ENCODE results near the gene PRICKLE2. TPM values are rescaled to one million over a fixed set of nuclear protein-coding genes. Genes with fewer than 3 reads are reported as not detected.

Gene PRICKLE2
- total and polyA plus RNA-seq, 5 experiments from 2014 or later: not detected

- Mint-ChIP-seq H3K27ac (no peak overlapping the region), H3K9me3 (peaks cover 0 to 16% (median 2%) of the 10 kb centered on the region in 9 donors), H3K36me3 (peaks cover 0 to 4% (median 0%) of the 10 kb centered on the region in 3 donors), H3K4me1 (no peaks in the 10 kb centered on the region), H3K27me3 (peaks cover 2 to 21% (median 8%) of the 10 kb centered on the region in 5 donors), H3K4me3 (no peak overlapping the region)
- ATAC-seq (no peak), DNase-seq (no peak)
- POLR2A ChIA-PET: no interaction called here
Measured at GRCh38 chr3:64188810-64189560, 36.3 kb downstream of the PRICKLE2 start.

GRCh38 chr3:64187065-64187959 lies 38.0 kb downstream of the PRICKLE2 start:
- no peak for DNase-seq
- H3K9me3 Mint-ChIP-seq: peaks cover 0 to 5% (median 0%) of the 10 kb centered on the region in 9 donors
- no peaks in the 10 kb centered on the region for H3K4me1 Mint-ChIP-seq
- no peak for ATAC-seq
- no peaks in the 10 kb centered on the region for H3K36me3 Mint-ChIP-seq
- no peak overlapping the region for H3K27ac Mint-ChIP-seq
- H3K27me3 Mint-ChIP-seq: peaks cover 3 to 21% (median 6%) of the 10 kb centered on the region in 5 donors
- POLR2A ChIA-PET: no interaction called here
- no peak overlapping the region for H3K4me3 Mint-ChIP-seq

GRCh38 chr3:64186667-64187064 lies 38.6 kb downstream of the PRICKLE2 start:
- no peak overlapping the region for H3K4me3 Mint-ChIP-seq
- no peak for ATAC-seq
- POLR2A ChIA-PET: no interaction called here

GRCh38 chr3:64185436-64185835 lies 39.8 kb downstream of the PRICKLE2 start:
- no peak overlapping the region for H3K4me3 Mint-ChIP-seq
- H3K4me1 Mint-ChIP-seq: no peaks in the 10 kb centered on the region
- peaks cover 1 to 11% (median 9%) of the 10 kb centered on the region in 5 donors for H3K27me3 Mint-ChIP-seq
- DNase-seq (no peak), ATAC-seq (no peak)
- H3K9me3 Mint-ChIP-seq: no peaks in the 10 kb centered on the region
- POLR2A ChIA-PET: no interaction called here
- no peaks in the 10 kb centered on the region for H3K36me3 Mint-ChIP-seq
- no peak overlapping the region for H3K27ac Mint-ChIP-seq

More at GRCh38 chr3:64186667-64187064, 38.6 kb downstream of the PRICKLE2 start:
- peaks cover 3 to 20% (median 6%) of the 10 kb centered on the region in 5 donors for H3K27me3 Mint-ChIP-seq
- H3K9me3 Mint-ChIP-seq: peaks cover 0 to 5% (median 0%) of the 10 kb centered on the region in 9 donors
- H3K36me3 Mint-ChIP-seq: no peaks in the 10 kb centered on the region
- H3K4me1 Mint-ChIP-seq: no peaks in the 10 kb centered on the region
- no peak for DNase-seq
- no peak overlapping the region for H3K27ac Mint-ChIP-seq

- peaks cover 1 to 11% (median 10%) of the 10 kb centered on the region in 5 donors for H3K27me3 Mint-ChIP-seq
- H3K4me3 Mint-ChIP-seq: no peak overlapping the region
- no peaks in the 10 kb centered on the region for H3K36me3 Mint-ChIP-seq
- POLR2A ChIA-PET: no interaction called here
- DNase-seq: no peak
- no peak for ATAC-seq
- peaks cover 0 to 2% (median 0%) of the 10 kb centered on the region in 9 donors for H3K9me3 Mint-ChIP-seq
- no peaks in the 10 kb centered on the region for H3K4me1 Mint-ChIP-seq
- no peak overlapping the region for H3K27ac Mint-ChIP-seq
Measured at GRCh38 chr3:64184621-64185020, 40.6 kb downstream of the PRICKLE2 start.

- peaks cover 0 to 3% (median 0%) of the 10 kb centered on the region in 9 donors for H3K9me3 Mint-ChIP-seq
- H3K27me3 Mint-ChIP-seq: peaks cover 0 to 11% (median 3%) of the 10 kb centered on the region in 5 donors
- no peak overlapping the region for H3K4me3 Mint-ChIP-seq
- no peaks in the 10 kb centered on the region for H3K36me3 Mint-ChIP-seq
- POLR2A ChIA-PET: no interaction called here
- DNase-seq: no peak
- no peaks in the 10 kb centered on the region for H3K4me1 Mint-ChIP-seq
- no peak overlapping the region for H3K27ac Mint-ChIP-seq
- no peak for ATAC-seq
Measured at GRCh38 chr3:64179860-64180259, 45.4 kb downstream of the PRICKLE2 start.

- no peak overlapping the region for H3K4me3 Mint-ChIP-seq
- POLR2A ChIA-PET: no interaction called here
- no peak overlapping the region for H3K27ac Mint-ChIP-seq
- peaks cover 0 to 11% (median 3%) of the 10 kb centered on the region in 5 donors for H3K27me3 Mint-ChIP-seq
- no peak for DNase-seq
- peaks cover 0 to 3% (median 0%) of the 10 kb centered on the region in 9 donors for H3K9me3 Mint-ChIP-seq
- H3K36me3 Mint-ChIP-seq: no peaks in the 10 kb centered on the region
- ATAC-seq: no peak
- H3K4me1 Mint-ChIP-seq: no peaks in the 10 kb centered on the region
Measured at GRCh38 chr3:64179249-64179648, 46.0 kb downstream of the PRICKLE2 start.

GRCh38 chr3:64178419-64178818 lies 46.8 kb downstream of the PRICKLE2 start:
- Mint-ChIP-seq H3K36me3 (no peaks in the 10 kb centered on the region), H3K4me3 (no peak overlapping the region), H3K27me3 (peaks cover 0 to 14% (median 4%) of the 10 kb centered on the region in 5 donors), H3K4me1 (no peaks in the 10 kb centered on the region), H3K27ac (no peak overlapping the region), H3K9me3 (peaks cover 0 to 3% (median 0%) of the 10 kb centered on the region in 9 donors)
- POLR2A ChIA-PET: no interaction called here
- DNase-seq (no peak), ATAC-seq (no peak)

- Mint-ChIP-seq H3K36me3 (no peaks in the 10 kb centered on the region), H3K27ac (no peak overlapping the region), H3K9me3 (peaks cover 0 to 3% (median 0%) of the 10 kb centered on the region in 9 donors), H3K4me3 (no peak overlapping the region), H3K4me1 (no peaks in the 10 kb centered on the region), H3K27me3 (peaks cover 1 to 13% (median 2%) of the 10 kb centered on the region in 5 donors)
- POLR2A ChIA-PET: no interaction called here
- DNase-seq: no peak
- ATAC-seq: no peak
Measured at GRCh38 chr3:64176461-64176996, 48.7 kb downstream of the PRICKLE2 start.

GRCh38 chr3:64174328-64174727 lies 50.9 kb downstream of the PRICKLE2 start:
- no peak for DNase-seq
- peaks cover 1 to 9% (median 6%) of the 10 kb centered on the region in 5 donors for H3K27me3 Mint-ChIP-seq

GRCh38 chr3:64173563-64173962 lies 51.7 kb downstream of the PRICKLE2 start:
- H3K4me1 Mint-ChIP-seq: no peaks in the 10 kb centered on the region
- H3K4me3 Mint-ChIP-seq: no peak overlapping the region
- H3K36me3 Mint-ChIP-seq: no peaks in the 10 kb centered on the region
- peaks cover 0 to 13% (median 0%) of the 10 kb centered on the region in 9 donors for H3K9me3 Mint-ChIP-seq
- H3K27me3 Mint-ChIP-seq: peaks cover 1 to 9% (median 6%) of the 10 kb centered on the region in 5 donors
- ATAC-seq: no peak
- H3K27ac Mint-ChIP-seq: no peak overlapping the region
- POLR2A ChIA-PET: no interaction called here
- DNase-seq: no peak

More at GRCh38 chr3:64174328-64174727, 50.9 kb downstream of the PRICKLE2 start:
- peaks cover 0 to 13% (median 0%) of the 10 kb centered on the region in 9 donors for H3K9me3 Mint-ChIP-seq
- POLR2A ChIA-PET: no interaction called here
- ATAC-seq: no peak
- no peaks in the 10 kb centered on the region for H3K36me3 Mint-ChIP-seq
- no peaks in the 10 kb centered on the region for H3K4me1 Mint-ChIP-seq
- no peak overlapping the region for H3K27ac Mint-ChIP-seq
- no peak overlapping the region for H3K4me3 Mint-ChIP-seq

GRCh38 chr3:64170270-64170669 lies 55.0 kb downstream of the PRICKLE2 start:
- POLR2A ChIA-PET: no interaction called here
- no peak overlapping the region for H3K27ac Mint-ChIP-seq
- H3K36me3 Mint-ChIP-seq: no peaks in the 10 kb centered on the region
- no peaks in the 10 kb centered on the region for H3K4me1 Mint-ChIP-seq
- peaks cover 0 to 9% (median 4%) of the 10 kb centered on the region in 5 donors for H3K27me3 Mint-ChIP-seq
- DNase-seq (no peak), ATAC-seq (no peak)
- no peak overlapping the region for H3K4me3 Mint-ChIP-seq
- peaks cover 0 to 13% (median 0%) of the 10 kb centered on the region in 9 donors for H3K9me3 Mint-ChIP-seq

- peaks cover 0 to 16% (median 5%) of the 10 kb centered on the region in 5 donors for H3K27me3 Mint-ChIP-seq
- H3K4me1 Mint-ChIP-seq: no peaks in the 10 kb centered on the region
- H3K4me3 Mint-ChIP-seq: no peak overlapping the region
- H3K36me3 Mint-ChIP-seq: no peaks in the 10 kb centered on the region
- no peak for ATAC-seq
- POLR2A ChIA-PET: no interaction called here
- no peak for DNase-seq
- H3K9me3 Mint-ChIP-seq: peaks cover 0 to 13% (median 0%) of the 10 kb centered on the region in 9 donors
- H3K27ac Mint-ChIP-seq: no peak overlapping the region
Measured at GRCh38 chr3:64167868-64168267, 57.4 kb downstream of the PRICKLE2 start.
